IPS-NIHi11 (cell line): ENCODE data around the gene FHIT.

Experiments
- DNase-seq: peaks from one replicate; pipeline ENCODE4 v3.0.0; 2012; ENCODE audit warnings: mixed read lengths, low spot score

The FHIT gene

DNA sequence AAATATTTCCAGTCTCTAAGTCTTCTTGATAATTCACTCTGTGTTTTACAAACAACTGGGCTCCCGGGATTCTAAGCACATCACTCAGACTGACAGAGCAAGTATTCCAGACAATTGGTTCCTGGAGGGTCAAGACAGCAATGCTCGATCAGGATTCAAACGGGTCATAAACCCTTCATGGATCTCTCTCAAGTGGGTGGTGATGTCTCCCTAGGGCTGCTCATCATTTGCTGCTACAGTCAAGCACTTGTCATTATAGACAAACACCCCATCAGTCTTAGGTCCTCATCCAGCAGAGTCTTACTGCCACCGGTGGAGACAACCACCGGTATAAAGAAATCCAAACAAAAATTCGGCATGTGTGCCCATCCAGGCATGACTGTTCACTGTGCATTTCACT lies 921.1 kb downstream of the FHIT start:
- DNase-seq, result no peak

DNA sequence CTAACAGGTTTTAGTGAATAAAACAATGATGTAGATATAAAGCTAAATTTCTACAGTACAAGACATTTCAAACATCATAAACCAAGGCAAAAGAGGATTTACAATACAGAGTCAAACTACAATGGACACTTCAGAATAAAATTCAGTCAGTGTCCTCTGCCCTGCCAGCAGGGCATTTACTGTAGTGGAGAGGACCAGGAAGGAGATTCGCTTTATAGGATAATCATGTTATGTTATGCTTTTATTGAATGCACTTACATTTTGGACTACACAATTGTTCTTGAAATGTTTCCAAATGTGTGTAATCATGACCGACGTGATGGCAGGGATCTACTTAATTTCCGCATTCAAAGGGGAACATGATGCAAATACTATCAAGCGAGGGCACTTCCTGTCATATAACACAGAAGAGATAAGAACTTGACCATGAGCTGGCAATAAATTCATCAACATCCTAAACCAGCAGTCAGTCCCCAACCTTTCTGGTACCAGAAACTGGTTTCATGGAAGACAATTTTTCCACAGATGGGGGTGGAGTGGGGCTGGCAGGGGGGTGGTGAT lies 925.6 kb downstream of the FHIT start:
- DNase-seq, result no peak

DNA sequence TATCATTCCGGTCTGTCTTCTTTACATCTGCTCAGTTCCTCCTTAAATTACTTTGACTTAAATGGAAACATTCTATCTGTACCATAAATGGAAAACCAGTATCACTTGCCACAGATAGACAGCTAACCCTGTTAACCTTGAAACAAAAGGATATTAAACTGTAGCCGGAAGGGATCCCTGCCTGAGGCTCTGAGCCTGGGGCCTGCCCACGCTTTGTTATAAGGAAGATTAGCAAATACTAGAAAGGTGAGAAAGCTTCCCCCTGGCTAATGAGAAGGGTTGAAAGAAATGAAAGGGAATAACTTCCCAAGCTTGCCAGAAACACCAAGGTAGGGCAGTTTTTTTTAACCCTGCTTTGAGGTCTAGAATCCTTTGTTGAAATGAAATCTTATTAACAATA lies 927.6 kb downstream of the FHIT start:
- DNase-seq, result no peak

DNA sequence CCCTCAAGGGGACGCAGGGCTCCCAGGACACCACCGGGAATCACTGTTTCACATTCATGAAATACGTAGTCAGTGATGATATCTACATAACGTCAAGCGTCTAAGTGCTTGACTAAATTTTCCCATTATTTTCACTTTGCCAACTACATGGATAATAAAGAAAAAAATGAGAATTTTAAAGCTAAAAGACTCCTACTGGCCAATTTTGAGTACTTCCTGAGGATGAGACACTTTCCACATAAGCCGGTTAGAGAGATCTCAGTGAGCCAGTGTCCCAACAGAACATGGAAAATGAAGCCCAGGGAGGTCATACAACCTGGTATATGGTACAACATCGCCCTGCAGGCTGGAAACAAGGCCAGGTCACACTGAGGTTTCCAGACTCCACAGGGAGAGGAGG lies 928.1 kb downstream of the FHIT start:
- DNase-seq, result no peak

DNA sequence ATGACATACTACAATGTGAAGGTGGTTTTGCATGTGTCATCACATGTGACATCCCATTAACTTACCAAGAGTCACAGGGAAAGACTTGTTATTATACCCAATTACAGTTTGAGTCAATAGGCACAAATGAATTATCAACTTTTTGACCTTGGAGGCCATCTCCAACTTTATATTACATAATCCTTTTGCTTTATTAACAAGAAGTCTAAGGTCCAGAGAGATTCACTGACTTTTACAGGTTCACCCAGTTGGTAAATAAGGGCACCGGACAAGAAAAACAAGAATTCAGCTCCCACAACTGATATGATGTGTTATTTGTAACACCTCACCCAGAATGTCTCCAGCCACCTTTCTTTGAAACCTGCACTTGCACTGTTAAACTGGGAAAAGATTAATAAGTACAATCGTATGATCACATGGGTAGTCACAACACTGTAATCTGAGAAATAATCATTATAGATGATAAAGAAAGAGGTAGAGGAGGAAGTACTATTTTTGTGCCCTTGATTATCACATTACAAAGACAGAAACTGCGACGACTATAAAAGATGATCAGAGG lies 928.9 kb downstream of the FHIT start:
- DNase-seq, result no peak

DNA sequence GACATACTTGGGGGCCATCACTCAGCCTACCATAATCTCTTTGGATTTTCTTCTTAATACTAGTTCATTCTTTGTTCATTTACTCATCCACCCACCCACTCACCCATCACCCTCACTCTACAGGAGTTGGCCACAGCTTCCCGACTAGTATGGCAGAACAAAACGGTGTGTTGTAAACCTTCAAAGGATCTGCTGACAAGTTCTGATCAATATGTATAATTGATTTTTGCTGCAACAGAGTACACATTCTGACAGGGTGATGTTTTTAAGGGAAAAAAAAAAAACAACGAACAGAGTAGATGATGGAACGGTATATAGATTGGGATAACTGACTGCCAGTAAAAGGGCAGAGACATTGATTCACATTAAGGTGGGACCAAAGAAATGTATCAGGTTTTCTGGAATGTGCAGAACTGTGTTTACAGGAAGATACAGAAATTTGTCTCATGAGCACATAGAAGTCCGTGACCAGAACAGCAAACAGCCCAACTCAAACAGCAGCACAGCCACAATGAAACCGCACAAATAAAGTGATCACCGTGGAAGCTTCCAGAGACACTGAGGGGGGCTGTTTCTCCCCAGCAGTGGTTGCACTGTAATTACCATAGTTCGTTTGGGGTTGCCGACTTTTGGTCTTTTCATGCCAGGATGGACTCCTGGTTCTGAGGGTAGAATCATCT lies 931.9 kb downstream of the FHIT start:
- DNase-seq, result no peak

DNA sequence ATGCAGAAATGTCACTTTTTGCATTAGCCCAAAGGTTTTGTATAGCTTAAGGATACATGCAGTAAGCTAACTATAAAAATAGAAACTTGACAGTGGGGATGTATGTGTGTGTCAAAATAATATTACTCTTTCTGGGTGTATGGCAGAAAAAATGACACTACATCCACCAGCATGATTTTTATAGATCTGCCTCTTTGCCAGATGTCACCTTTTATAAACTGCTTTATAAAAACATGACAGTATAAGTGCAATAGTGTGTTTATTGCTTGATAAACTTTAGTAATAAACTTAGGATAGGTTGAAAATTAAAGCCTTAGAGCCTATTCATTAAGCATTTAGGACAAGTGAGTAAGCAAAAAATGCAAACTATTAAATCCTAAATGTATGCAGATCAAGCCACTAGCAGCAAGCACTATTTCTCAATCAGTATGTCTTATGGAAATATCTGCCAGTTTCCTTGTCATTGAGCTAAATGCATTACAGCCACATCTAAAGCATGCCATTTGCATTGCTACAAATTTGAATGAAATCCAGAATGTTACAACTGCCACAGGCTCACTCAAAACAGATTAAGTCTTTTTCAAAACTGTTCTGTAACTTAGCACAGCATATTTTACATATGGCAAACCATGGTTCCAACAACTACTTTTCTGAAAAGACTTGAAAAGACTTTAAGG lies 935.0 kb downstream of the FHIT start:
- DNase-seq, result no peak

DNA sequence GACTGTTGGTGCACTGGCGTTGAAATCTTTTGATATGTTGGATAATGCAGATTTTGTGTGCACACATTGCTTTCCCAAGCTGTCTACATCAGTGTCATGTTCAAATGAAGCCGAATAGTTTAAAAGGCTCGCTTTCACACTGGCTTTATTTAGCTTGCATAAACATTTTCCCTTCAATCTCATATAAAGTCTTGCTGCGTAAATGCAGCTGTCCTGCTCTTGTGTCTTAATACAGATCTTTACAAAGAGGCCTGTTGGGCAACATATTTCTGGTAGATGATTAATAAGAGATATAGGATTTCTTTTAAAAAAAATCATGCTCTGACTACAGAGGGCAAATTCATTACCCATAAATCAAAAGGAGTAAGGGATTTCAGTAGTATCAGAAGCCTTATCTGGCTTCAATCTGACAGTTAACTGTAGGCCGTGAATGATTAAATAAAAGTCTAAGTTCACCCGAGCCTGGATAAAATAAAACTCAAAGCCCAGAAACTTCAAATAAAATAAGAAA lies 937.2 kb downstream of the FHIT start:
- no peak for DNase-seq

DNA sequence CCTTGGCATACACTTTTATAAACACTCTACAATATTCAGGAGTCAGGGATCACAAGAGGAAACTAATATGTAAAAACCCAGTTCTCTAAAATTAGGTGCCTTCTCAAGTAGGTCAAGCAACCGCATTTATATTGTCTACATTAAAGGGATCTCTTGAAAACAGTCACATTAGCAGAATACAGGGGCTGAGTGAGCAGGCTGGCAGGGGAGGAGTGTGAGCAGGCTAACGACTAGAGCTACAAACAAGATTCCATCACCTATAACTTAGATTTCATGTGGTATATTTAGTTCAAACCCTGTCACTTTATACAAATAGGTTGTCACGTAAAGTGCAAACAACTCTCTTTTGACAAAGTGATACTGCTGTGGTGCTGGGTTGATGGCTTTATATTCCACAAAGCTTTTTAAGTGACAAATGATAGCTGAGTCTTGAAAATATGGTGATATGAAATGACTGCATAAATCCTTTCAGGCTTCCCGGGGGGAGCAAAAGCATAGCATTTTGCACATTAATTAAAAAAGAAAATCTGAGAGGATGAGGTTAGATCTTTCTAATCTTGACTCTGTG lies 937.9 kb downstream of the FHIT start:
- DNase-seq, result no peak

DNA sequence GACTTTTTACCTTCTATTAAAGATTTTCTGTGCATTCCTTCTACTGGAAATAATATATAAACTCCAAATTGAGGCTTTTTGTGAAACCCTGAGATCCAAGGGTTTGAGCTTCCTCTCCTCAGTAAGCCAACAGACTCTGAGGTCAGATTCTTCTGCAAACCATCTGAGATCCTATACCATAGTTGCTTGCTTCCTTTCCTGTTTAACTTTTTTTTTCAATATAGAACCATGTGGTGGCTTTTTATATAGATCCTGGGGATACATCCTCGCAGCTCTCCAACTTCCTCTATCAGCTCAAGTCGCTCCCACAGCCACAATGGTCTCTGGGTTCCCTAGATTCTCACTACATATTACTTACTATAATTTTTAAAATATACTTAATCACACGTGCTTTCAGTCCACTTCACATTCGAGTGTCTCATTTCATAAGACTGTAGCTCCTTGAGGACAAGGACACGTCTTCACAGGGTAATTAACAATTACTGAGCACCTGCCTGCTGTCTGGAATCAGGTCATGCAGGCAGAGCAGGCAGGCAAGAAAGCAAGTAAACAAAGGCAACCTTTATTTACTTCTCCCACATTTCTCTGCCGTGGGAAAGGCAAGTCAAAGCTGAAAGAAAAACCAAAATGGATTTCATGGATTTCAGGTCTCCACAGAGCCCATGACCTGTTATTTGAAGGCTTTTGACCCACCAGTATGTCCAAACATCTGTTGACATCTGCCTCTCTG lies 941.5 kb downstream of the FHIT start:
- no peak for DNase-seq

DNA sequence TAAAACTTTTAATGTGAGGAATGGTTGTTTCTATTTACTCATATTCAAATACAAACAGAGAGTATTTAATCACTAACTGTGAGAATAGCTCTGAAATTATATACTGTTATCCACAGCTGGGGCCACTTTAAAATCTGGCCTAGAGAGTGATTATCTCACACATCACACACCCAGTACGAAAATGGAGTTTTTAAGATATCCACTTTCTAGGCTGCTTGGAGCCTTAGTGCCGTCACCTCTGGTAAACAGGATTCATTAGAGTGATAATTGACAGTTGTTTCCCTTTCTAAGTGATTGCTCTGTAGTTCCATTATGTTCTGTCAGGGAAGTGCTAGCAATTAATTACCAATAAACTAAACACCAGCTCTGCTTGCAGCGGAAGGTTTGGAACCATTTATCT lies 942.4 kb downstream of the FHIT start:
- no peak for DNase-seq

DNA sequence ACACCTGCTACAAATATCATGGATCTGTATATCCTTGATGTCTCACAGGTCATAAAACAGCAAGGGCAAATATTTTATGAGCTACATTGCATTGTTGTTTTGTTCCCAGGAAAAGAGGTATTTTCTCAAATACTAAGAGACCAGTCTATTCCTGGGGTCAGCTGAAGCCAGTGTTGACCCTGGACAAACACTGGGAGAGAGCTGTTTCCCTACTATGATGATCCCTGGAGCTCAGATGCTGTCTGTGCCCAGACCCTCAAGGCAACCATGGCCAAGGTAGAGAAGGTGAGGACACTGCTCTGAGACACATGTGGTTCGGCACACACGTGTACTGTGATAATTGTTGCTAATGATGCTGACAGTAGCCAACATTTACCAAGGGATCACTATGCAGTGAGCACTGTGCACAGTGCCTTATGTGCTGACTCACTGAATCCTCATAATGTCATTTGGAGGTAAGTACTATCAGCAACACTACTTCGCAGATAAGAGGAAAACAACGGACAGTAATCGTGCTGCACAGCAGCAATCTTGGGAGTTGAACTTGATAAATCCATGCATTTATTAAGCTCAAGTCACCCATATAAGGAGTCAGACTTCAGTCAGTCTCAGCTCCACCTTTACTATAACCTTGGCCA lies 943.6 kb downstream of the FHIT start:
- DNase-seq, result no peak

DNA sequence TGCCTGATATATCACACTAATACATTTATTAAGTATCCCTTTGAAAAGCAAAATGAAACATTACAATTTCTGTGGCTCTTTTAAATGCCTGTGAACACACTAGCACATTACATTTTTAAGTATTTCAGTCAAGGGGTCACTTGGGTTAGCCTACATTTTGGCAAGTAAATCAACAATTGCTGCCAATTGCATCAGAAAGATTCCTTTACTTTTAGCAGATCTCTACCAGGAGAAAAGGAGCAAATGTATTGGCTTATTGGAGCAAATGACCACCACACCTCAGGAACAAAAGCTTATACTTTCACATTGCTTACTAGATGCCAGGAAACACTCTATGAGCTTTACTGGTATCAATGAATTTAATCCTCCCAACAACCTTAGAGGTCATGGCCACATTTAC lies 947.1 kb downstream of the FHIT start:
- DNase-seq, result no peak

DNA sequence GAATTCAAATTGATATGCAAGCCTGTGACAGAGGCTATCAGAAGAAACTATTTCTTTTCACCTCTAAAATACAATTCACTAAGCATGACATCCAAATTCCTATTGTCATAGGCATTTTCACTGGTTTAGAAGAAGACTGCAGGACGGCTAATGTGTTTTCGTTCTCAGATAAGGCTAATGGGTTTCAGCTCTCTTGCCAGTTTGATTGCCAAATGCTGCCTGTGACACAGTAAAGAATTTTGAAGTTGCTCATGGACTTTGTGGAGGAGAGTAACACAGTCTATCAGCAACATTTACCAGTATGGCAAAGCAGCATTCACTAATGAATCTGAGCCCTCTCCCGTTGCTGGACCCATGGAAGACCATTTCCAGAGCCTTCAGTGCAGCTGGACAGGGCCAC lies 948.1 kb downstream of the FHIT start:
- no peak for DNase-seq

DNA sequence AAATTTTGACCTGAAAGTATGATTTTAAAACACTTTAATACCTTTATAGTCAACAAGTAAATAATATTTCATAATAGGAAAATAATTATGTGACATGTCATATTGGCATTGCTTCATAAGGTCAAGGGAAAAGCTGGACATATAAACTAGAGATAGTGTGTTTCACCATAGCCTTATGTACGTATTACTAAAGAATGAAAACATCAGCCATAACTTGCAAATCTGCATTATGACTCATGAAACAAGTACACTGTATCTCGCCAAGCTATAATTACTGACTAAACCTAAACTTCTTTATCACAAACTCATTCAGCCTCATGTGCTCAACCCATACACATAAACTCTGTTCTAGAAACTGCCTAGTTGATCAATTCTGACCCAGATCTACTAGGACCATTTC lies 950.1 kb downstream of the FHIT start:
- no peak for DNase-seq

DNA sequence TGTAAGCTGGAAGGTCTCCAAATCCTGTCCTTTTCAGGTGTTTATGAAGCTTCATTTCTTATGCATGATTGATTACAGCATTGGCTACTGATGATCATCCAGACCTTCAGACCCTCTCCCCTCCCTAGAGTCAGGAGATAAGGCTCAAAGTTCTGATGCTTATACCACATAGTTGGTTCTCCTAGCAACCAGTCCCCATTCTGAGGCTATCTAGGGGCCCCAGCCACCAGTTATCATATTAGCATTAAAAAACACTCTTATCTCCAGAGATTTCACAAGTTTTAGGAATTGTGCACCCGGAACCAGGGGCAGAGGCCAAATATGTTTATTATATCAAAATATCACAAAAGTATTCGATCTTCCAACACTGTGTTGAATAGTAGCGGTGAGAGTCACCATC lies 953.1 kb downstream of the FHIT start:
- no peak for DNase-seq

DNA sequence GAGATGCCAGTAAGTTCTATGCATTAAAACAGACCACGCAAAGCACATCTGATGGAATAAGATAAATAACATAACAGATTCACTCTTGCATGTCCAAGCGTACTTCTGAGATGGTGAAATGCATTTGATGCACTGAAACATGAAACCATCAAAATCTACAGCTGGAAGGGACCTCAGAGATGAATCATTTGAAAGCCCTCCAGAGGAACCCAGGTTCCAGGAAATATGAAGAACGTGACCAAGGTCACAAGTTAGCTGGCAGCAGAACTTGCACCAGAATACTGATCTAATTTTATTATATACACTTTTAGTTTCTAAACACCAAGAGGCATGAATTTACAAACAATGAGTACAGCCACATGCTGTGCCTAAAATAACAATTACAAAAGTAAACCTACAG lies 957.1 kb downstream of the FHIT start:
- DNase-seq, result no peak

DNA sequence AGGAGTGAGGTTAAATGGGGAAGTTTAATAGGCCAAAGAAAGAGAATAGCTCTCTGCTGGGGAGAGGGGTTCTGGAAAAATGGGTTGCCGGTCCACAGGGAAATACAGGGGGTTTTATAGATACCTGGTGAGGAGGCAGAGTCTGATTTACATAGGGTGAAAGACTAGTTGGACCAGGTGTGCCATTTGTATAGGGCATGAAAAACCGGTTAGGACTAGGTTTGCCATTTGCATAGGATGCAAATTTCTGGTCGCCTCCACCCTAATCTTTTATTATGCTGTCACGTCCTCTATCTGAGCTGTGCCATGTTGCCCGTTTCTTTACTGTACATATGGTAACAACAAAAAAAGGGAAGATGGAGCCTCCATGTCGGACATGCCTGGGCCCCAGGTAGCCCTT lies 960.1 kb downstream of the FHIT start:
- no peak for DNase-seq

DNA sequence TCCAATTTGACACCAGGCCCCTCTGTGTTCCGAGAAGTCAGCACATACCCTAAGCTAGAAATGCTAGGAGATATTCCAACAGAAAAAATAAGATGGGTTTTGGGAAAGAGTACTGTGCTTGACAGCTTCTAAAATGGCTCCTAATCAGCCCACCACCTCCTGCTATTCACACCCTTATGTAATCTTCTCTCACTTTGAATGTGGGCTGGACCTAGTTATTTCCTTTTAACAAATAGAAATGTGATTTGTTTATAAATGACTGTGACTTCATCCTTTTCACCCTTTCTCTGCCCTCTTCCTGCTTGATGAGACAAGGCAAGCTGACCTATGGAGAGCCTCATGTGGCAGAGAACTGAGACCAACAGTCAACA lies 961.1 kb downstream of the FHIT start:
- no peak for DNase-seq

DNA sequence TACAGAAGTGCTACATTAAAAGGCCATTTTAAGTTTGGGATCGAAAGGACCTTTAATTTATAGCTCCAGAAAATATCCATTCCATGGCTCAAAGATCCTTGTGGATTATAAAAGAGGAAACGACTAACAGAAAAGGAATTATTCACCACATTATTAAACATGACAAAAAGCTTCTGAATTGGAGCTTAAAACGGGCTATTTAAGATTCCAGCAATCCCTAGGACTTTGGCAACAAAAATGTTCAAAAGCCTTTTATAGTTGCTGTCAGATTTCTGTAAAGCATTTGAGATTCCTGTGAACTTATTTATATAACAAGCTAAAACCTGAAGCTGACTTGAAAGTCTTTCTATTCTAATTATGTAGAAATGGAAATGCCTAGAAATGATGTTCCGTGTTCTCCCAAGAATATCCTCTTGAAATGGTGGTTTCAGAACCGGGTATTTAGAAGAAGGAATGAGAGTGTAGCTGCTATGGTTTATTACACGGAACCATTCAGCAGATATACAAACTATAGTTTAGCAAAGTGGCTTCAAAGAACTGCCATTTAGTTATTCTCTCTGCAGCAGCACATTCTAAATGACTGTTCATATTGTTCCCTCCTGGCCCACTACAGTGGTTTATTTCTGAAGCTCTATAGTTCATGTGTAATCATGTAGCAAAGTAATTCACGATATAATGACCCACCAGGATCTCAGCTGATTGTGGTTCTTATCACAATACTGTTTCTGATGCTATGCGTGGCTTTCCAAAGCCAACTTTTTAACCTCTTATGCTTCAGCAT lies 961.7 kb downstream of the FHIT start:
- DNase-seq, result no peak

DNA sequence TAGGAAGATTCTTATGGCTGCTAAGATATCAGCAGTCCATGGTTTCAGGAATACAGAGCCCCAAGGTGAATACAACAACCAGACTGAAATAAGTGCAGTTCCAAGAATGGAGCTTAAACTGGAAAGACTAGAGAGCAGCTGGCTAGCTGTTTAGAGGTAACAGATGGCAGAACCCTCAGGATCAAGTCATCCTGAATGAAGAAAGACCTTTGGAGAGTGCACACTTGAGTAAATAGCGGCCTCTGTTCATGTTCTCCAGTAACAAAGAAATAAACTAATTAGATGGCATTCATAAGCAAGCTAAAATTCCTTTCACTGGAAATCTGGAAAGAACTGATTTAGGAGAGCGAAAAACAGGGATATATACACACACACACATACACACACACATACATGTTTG lies 968.4 kb downstream of the FHIT start:
- no peak for DNase-seq
